ENCODE measurements around the gene SERGEF.

DNA sequence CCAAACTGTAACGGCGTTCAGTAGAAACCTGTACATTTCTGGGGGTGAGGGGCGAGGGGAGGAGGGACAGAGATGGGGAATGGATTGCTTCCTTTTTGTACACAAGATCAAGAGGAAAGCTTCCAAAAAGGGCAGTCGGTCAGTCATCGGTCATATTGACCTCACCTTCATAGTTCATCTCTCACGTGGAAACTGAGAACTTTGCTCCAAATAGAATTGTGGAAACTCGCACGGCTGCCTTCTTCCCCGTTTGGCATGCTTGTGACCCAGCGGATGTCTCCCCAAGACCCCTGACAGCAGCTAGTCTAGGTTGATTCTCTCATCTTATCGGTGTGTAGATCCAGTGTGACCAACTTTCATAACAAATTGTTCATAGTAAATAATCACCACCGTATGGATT lies 230.7 kb downstream of the SERGEF start:
- TF ChIP-seq, protein P1, sequence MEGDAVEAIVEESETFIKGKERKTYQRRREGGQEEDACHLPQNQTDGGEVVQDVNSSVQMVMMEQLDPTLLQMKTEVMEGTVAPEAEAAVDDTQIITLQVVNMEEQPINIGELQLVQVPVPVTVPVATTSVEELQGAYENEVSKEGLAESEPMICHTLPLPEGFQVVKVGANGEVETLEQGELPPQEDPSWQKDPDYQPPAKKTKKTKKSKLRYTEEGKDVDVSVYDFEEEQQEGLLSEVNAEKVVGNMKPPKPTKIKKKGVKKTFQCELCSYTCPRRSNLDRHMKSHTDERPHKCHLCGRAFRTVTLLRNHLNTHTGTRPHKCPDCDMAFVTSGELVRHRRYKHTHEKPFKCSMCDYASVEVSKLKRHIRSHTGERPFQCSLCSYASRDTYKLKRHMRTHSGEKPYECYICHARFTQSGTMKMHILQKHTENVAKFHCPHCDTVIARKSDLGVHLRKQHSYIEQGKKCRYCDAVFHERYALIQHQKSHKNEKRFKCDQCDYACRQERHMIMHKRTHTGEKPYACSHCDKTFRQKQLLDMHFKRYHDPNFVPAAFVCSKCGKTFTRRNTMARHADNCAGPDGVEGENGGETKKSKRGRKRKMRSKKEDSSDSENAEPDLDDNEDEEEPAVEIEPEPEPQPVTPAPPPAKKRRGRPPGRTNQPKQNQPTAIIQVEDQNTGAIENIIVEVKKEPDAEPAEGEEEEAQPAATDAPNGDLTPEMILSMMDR (IDR thresholded peaks at IDR 0.05): no peak
- TF ChIP-seq POLR2A (IDR thresholded peaks at IDR 0.05): no peak
